ENCODE measurements around the gene PSMD8.
"Not testable (repeated sequence)": the region's sequence is repeated elsewhere in the genome, so short reads cannot be mapped to it uniquely, and the experiment has no call there.

Gene PSMD8

DNA sequence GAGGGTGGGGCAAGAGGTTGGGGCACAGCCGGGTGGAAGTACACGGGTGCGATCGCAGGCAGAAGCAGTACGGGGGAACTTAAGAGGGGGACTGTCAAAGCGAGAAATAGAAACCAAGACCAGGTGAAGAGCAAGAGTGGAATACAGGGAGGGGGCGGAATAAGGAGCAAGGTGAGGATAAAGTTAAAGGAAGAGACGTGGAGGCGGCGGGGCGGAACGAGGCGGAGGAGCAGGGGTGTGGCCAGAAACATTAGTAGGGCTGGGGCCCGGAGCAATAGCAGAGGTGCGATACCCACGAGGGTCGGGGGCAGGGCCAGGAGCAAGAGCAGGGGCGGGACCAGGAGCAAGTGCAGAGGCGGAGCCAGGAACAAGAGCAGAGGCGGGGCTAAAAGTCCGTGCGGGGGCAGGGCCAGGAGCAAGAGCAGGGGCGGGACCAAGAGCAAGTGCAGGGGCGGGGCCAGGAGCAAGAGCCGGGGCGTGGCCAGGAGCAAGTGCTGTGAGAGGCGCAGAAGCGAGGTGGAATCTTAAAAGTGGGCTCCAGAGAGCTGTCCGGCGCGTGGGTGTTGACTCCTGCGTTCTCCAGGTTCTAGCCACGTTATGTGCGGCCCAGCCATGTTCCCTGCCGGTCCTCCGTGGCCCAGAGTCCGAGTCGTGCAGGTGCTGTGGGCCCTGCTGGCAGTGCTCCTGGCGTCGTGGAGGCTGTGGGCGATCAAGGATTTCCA is 37.6 kb upstream of the PSMD8 start:
- peak overlapping the region; percentile 90 for H3K4me3 ChIP-seq (ENCODE audit: low read length)
- TF ChIP-seq, protein P1, sequence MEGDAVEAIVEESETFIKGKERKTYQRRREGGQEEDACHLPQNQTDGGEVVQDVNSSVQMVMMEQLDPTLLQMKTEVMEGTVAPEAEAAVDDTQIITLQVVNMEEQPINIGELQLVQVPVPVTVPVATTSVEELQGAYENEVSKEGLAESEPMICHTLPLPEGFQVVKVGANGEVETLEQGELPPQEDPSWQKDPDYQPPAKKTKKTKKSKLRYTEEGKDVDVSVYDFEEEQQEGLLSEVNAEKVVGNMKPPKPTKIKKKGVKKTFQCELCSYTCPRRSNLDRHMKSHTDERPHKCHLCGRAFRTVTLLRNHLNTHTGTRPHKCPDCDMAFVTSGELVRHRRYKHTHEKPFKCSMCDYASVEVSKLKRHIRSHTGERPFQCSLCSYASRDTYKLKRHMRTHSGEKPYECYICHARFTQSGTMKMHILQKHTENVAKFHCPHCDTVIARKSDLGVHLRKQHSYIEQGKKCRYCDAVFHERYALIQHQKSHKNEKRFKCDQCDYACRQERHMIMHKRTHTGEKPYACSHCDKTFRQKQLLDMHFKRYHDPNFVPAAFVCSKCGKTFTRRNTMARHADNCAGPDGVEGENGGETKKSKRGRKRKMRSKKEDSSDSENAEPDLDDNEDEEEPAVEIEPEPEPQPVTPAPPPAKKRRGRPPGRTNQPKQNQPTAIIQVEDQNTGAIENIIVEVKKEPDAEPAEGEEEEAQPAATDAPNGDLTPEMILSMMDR (conservative IDR thresholded peaks at IDR 0.05; ENCODE audit: low read depth, low read length) = no peak

DNA sequence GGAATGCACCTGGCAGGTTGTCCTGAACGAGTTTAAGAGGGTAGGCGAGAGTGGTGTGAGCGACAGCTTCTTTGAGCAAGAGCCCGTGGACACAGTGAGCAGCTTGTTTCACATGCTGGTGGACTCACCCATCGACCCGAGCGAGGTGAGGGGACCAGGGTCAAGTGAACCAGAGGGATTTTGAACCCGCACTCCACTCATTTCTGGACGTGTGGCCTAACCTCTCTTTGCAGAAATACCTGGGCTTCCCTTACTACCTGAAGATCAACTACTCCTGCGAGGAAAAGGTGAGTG is 37.1 kb upstream of the PSMD8 start:
- peak overlapping the region; percentile 90 for H3K4me3 ChIP-seq (ENCODE audit: low read length)
- TF ChIP-seq, protein P1 (conservative IDR thresholded peaks at IDR 0.05; ENCODE audit: low read depth, low read length) = no peak
- no peak for DNase-seq (ENCODE audit: low read depth)

More for the DNA sequence above, 37.6 kb upstream of the PSMD8 start:
- DNase-seq (ENCODE audit: low read depth) = peak; percentile 84

DNA sequence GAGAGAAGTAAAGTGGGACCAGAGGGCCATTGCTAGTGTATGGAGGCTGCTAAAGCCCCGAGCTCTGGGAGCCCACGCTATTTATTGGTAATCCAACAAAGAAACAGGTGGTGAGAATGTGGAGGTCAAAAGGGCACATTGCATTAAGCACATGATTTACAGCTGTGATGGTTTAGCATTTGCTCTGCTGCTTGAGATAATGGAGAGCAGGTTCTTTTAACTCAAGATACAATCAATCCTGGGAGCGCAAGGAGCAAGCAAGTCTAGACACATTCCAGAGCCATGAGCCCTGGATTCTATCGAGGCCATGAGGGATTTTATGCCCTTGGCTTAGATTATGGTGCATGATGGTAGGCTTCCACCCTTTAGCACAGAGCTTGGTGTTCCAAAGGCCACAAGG is 35.4 kb upstream of the PSMD8 start:
- not testable (repeated sequence) for H3K4me3 ChIP-seq (ENCODE audit: low read length); DNase-seq (ENCODE audit: low read depth)

GRCh38 chr19:38340927-38341326 is 33.4 kb upstream of the PSMD8 start:
- no peak overlapping the region for H3K4me3 ChIP-seq (ENCODE audit: low read length)
- no peak for DNase-seq (ENCODE audit: low read depth)
- TF ChIP-seq, protein P1 (conservative IDR thresholded peaks at IDR 0.05; ENCODE audit: low read depth, low read length) = no peak

DNA sequence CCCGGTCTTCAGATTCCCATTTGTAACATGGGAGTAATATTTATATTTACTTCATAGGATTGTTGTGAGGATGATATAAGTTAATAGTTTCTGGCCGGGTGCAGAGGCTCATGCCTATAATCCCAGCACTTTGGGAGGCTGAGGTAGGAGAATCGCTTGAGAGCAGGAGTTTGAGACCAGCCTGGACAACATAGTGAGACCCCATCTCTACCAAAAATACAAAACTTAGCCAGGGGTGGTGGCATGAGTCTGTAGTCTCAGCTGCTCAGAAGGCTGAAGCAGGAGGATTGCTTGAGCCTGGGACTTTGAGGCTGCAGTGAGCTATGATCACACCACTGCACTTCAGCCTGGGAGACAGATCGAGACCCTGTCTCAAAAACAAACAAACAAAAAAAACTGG is 27.5 kb upstream of the PSMD8 start:
- no peak overlapping the region for H3K4me3 ChIP-seq (ENCODE audit: low read length)
- TF ChIP-seq, protein P1 (conservative IDR thresholded peaks at IDR 0.05; ENCODE audit: low read depth, low read length) = no peak
- no peak for DNase-seq (ENCODE audit: low read depth)

GRCh38 chr19:38350883-38351282 is 23.5 kb upstream of the PSMD8 start:
- DNase-seq (ENCODE audit: low read depth) = no peak
- no peak overlapping the region for H3K4me3 ChIP-seq (ENCODE audit: low read length)
- TF ChIP-seq, protein P1 (conservative IDR thresholded peaks at IDR 0.05; ENCODE audit: low read depth, low read length) = no peak

DNA sequence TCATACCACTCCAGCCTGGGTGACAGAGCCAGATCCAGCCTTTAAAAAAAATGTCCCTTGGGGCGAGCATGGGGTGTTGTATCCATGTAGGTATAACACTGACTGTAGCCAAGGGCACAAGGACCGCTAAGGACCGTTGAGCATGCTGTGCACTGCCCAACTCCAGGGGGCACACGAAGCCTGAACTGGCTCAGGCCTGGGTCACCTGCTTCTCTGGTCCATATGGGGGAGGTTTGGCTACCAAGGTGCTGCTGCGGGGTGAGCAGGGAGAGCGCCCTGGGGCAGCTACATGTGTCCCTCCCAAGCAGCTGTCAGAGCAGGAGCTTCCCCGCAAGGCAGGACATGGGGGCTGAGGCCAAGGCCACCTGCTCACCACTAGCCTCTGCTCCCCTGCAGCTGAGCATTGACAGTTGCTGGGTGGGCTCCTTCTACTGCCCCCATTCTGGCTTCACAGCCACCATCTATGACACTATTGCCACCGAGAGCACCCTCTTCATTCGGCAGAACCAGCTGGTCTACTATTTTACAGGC is 22.4 kb upstream of the PSMD8 start:
- no peak overlapping the region for H3K4me3 ChIP-seq (ENCODE audit: low read length)
- TF ChIP-seq, protein P1 (conservative IDR thresholded peaks at IDR 0.05; ENCODE audit: low read depth, low read length) = no peak

More for the DNA sequence above, 22.4 kb upstream of the PSMD8 start:
- DNase-seq (ENCODE audit: low read depth) = no peak

Measured in retinal pigment epithelial cell (primary cell).